Measurements from ENCODE around the gene CNR2.
"Not testable (repeated sequence)": the region's sequence is repeated elsewhere in the genome, so short reads cannot be mapped to it uniquely, and the experiment has no call there.

CNR2 gene

DNA sequence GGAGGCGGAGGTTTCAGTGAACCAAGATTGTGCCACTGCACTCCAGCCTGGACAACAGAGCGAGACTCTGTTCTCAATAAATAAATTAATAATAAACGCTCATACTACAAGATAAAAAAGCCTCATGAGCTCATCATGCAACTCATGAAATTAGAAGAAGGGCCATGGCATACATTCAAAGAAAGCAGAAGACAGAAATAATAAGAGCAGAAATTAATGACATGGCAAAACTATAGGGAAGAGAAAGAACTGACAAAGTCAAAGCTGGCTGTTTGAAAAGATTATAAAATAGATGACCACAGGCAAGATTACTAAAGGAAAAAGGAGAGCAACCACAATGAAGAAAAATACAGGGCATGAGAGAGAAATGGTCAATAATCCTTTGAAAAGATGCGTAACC lies 30.4 kb downstream of the CNR2 start:
- DNase-seq: no peak

DNA sequence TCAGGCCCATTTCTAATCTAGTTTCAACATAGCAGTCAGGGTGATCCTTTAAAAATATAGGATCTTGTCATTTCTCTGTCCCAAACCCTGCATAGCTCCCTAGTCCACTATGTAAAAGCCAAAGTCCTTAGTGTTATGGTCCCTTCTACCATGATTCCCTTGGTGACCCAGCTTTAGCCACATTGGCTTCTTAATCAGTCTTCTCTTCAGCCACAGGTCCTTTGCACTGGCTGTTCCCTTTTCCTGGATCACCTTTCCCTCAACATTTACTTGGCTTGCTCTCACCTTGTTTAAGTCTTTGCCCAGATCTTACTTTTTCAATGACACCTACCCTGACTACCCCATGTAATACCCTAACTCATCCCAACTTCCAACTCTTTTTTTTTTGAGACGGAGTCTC lies 33.4 kb downstream of the CNR2 start:
- no peak for DNase-seq

DNA sequence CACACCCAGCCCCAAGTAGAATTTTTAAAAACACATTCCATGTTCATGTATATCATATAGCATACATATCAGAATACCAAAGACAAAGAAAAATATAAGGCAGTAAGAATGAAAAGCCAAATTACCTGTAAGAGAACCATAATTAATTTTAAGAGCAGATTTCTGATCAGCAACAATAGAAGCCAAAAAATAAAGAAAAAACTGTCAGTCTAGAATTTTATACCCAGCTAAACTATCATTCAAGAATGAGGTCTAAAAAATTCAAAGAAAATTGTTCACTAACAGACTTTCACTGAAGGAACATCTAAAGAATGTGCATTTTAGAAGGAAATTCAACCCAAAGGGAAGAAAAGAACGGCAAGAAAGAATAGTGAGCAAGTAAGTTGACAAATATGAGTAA lies 34.5 kb downstream of the CNR2 start:
- DNase-seq: no peak

DNA sequence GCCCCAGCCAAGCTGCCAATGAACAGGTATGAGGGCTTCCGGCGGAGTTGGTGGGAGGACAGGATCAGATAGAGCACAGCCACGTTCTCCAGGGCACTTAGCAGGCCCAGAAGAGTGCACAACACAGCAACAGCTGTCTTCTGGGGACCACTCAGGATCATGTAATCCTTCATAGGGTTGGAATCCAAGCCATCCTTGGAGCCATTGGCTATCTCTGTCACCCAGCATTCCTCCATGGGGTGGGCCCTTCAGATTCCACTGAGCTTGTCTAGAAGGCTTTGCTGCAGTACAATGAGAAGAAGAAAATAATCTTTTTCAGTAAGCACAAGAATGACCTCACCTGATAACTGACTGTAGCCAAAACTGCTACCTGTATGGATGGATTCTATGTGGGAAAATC lies 37.8 kb downstream of the CNR2 start:
- DNase-seq: no peak

DNA sequence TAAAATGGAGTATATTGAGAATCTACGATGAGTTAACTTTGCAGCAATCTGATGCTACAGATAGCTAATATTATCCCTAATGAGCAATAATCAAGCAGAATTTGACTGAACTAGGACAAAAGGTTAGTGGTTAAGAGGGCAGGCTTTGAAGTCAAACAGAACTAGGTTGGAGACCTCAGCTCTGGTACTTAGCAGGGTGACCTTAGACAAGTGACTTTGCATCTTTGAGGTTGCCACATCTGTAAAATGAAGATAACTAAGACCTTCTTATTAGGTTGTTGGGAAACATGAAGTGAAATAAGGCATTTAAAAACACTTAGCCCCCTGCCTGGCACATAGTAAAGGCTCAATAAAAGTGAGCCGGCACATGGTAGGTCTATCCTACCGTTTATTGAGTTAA lies 40.7 kb downstream of the CNR2 start:
- DNase-seq: no peak

DNA sequence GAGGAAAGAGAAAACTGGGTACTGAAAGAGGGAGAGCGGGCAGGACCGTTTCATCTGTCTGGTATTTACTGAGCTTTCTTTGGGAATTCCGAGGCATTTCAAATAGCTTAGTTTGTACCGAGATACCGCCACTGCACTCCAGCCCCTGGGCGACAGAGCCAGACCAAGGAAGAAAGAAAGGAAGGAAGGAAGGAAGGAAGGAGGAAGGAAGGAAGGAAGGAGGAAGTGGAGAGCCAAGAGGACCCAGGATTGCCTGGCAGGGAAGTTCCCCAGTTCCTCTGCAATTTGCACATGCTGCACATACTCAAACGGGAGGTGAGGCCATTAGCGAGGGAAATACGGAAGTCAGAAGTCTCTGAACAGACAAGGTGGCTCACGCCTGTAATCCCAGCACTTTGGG lies 44.1 kb downstream of the CNR2 start:
- no peak for DNase-seq

DNA sequence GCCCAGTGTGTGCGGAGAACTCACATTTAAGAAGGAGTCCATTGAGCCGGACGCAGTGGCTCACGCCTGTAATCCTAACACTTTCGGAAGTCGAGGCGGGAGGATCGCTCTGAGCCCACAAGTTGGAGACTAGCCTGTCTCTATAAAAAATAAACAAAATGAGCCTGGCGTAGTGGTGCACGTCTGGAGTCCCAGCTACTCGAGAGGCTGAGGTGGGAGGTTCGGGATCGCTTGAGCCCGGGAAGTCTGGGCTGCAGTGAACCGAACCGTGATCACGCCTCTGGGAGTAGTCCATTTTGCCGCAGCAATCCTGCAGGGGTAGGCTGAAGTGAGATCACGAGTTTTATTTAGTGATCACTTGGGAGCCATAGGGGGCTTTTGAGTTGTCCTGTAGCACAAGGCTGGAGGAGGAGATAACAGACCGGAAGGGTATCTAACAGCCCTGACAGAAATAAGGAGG lies 44.6 kb downstream of the CNR2 start:
- no peak for DNase-seq

DNA sequence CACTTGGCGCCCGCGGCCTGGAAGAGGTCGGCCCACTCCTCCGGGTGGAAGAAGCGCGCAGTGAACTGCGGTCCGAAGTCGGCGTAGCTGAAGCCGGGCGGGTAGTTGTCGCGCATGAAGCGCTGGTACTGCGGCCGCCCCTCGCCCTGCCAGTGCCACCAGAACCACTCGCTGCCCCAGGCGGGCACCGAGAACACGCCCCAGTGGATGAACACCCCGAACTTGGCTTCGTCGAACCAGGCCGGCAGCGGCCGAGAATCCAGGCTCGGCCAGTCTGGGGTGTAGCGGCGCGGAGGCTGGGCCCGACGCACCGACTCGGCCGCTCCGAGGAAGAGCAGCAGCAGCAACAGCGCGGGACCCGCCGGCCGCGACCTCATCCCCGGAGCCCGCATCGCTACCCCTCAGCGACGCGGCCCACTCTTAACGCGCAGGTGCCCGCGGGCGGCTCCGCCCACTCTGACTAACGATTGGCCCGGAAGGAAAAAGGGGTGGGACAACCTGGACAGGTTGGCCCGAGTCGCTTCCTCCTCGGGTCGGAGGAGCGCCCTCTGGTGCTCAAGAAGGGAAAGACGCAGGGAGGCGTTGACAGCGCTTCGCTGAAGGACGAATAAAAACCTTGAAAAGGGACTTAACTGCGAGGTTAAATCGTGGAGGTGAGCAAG lies 45.1 kb downstream of the CNR2 start, which contains the start of gene FUCA1:
Gene FUCA1 (minus strand): TSS at position 396 of the 662 bp plus-strand sequence. CDS start 4 bp downstream, at position 392.
- peak; percentile 95 for DNase-seq

DNA sequence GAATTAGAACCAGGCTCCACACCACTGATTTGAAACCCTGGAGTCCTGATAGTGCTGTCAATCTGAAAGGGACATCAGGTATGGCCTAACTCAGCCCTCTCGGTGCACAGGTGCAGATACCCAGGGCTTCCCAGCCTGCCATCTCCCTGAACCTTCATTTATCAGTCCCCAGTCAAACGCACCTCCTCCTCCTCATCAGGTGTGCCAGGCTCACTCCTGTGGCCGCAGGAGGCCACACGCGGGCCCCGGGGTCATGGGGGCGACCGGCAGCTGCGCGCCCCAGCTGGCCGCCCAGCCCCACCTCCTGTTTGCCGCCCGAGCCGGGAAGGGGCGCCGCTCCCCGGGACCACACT lies 45.6 kb downstream of the CNR2 start:
- DNase-seq: no peak

DNA sequence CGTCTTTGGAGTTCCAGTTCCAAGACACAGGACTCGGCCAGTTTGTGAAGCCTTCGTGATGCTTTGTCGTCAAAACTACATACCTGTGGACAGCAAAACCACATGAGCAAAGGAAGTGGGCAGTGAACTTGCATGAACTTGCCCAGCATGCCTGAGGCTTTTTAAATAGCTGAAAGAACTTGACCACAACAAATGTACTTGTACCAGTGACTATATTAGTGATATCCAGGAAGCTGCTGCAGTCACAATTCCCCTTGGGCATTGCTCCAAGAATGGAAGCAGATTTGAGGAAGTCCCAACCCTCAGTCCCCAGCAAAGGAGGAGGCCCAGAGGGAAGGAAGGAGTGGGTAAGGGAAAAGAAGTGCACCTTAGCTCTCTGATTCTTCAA lies 47.6 kb downstream of the CNR2 start:
- DNase-seq: no peak

DNA sequence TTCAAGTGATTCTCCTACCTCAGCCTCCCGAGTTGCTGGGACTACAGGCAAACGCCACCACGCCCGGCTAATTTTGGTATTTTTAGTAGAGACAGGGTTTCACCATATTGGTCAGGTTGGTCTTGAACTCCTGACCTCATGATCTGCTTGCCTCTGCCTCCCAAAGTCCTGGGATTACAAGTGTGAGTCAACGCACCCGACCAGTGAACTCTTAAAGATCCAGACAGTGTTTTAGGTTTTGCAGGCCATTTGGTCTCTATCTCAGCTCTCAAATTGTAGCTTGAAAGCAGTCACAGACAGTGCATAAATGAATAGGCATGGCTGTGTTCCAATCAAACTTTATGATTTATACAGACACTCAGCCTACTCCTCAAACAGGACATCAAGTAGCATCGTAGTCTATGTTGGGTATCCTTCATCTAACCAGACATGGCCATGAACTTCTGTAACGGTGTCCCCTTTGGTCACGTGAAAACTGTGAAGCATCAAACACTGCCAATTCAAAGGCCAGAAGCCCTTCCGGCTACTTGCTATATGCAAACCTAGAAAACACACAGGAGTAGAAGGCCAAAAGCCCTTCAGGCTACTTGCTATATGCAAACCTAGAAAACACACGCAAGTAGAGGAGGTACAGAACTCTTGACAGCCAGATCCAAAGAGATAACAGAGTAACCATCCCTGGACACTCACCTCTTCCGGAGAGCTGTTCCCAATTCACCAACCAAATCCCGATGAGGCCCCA lies 48.2 kb downstream of the CNR2 start:
- DNase-seq: no peak

DNA sequence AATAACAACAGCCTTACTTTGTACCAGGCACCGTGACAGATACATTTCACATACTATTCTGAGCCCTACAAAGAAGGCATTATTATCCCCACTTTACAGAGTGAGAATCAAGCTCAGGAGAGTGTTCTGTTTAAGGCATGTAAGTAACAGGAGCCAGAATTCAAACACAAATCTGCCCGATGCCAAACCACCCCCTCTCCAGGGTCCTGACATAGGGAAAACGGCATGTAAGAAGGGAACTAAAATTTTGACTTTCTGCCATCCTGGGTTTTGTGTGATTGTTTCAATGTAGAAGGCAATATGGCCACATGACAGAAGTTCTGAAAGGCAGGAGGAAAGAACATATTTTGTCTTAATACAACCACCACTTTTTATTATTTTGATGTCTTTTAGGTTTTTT lies 50.5 kb downstream of the CNR2 start:
- DNase-seq: no peak

DNA sequence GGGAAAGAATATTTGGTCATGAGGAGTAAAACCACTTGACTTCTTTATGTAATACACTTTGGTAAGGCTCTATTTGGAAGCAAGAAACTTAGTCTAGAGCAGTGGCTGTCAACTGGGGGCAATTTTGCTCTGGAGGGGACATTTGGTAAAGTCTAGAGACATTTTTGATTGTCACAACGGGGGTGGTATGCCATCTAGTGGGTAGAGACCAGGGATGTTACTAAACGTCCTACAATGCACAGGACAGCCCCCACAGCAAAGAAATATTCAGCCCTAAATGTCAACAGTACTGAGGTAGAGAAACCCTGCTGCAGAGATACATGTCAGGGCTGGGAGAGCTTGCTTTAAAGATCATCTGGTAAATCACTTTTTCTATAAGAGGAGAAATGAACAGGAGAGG lies 58.6 kb downstream of the CNR2 start:
- no peak for DNase-seq

DNA sequence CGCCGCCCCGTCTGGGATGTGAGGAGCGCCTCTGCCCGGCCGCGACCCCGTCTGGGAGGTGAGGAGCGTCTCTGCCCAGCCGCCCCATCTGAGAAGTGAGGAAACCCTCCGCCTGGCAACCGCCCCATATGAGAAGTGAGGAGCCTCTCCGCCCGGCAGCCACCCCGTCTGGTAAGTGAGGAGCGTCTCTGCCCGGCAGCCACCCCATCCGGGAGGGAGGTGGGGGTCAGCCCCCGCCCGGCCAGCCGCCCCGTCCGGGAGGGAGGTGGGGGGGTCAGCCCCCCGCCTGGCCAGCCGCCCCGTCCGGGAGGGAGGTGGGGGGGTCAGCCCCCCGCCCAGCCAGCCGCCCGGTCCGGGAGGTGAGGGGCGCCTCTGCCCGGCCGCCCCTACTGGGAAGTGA lies 60.0 kb downstream of the CNR2 start:
- DNase-seq: not testable (repeated sequence)

DNA sequence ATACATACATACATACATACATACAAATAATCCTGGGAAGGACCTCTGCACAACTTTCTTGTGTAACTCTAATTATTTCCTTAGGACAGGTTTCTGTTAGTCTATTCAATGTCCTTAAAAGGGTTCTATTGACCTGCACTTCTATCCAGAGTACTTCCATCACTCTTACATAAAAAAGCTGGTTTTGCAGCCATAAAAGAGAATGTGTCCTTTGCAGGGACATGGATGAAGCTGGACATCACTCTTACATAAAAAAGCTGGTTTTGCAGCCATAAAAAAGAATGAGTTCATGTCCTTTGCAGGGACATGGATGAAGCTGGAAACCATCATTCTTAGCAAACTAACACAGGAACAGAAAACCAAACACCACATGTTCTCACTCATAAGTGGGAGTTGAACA lies 61.8 kb downstream of the CNR2 start:
- DNase-seq: not testable (repeated sequence)

DNA sequence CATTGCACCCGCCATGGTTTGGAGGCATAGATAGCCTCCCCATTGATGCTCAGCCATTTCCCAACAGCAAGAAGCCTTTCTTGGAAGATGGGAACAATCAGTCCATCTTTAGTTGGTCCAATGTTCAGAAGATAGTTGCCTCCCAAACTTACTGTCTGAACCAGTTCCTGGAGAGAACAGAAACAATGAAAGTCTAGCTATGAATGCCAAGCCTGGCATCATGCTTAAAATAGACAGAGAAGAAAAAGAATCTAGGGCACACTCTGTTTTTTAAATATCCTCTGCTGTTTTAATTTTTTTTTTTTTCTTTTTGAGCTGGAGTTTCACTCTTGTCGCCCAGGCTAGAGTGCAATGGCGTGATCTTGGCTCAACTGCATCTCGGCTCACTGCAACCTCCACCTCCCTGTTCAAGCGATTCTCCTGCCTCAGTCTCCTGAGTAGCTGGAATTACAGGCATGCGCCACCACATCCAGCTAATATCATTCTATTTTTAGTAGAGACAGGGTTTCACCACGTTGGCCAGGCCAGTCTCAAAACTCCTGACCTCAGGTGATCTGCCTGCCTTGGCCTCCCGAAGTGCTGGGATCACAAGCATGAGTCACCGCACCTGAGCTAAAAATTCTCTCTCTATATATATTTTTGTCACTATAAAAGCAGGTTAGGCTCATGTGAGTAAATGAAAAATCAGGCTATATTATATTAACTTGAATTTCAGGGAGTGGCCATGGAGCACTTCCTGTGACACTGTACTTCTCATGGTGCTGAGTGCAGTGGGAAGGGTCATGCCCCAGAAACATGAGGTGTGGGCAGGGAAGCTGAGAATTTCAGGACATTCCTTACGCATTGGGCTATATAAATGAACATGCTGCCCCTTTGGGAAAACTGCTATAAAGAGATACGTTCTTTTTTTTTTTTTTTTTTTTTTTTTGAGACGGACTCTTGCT lies 64.2 kb downstream of the CNR2 start:
- no peak for DNase-seq

DNA sequence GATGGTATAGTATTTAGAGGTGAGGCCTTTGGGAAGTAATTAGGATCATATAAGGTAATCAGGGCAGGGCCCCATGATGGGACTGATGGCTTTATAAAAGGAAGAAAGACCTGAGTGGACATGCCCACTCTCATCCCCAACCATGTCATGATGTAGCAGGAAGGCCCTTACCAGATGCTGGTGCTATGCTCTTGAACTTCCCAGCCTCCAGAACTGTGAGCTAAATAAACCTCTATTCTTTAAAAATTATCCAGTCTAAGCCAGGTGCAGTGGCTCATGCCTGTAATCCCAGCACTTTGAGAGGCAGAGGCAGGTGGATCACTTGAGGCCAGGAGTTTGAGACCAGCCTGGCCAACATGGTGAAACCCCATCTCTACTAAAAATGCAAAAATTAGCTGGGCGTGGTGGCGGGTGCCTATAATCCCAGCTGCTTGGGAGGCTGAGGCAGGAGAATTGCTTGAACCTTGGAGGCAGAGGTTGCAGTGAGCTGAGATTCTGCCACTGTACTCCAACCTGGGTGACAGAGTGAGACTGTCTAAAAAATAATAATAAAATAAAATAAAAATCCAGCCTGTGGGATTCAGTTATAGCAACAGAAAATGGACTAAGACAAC lies 65.6 kb downstream of the CNR2 start:
- DNase-seq: not testable (repeated sequence)

DNA sequence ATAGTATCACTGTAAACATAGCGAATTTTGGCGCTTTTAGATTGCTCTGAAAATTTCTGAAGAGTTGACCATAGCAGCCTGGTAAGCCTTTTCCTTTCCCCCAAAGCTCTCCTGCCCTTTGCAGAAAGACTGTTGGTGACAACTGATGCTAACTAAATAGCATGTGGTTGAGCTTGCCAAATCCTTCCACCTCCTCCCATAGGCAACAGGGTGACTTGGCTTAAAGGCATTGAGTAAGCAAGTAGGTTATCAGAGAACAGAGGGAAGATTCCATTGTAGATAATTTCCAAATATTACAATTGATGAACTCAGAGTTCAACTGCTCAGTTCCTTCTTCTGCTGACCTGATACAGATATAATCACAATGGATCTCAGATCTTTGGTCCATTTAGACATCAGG lies 68.0 kb downstream of the CNR2 start:
- DNase-seq: no peak

DNA sequence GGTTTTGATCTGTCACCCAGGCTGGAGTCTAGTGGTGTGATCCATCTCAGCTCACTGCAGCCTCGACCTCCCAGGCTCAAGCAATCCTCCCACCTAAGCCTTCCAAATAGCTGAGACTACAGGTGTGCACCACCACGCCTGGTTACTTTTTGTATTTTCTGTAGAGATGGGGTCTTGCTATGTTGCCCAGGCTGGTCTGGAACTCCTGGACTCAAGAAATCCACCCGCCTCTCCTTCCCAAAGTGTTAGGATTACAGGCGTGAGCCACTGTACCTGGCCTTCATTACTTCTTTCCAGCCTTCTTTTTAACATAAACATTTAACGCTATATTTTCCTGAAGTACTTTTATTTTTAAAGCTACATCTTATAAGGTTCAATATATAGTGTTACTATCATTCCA lies 69.5 kb downstream of the CNR2 start:
- no peak for DNase-seq

DNA sequence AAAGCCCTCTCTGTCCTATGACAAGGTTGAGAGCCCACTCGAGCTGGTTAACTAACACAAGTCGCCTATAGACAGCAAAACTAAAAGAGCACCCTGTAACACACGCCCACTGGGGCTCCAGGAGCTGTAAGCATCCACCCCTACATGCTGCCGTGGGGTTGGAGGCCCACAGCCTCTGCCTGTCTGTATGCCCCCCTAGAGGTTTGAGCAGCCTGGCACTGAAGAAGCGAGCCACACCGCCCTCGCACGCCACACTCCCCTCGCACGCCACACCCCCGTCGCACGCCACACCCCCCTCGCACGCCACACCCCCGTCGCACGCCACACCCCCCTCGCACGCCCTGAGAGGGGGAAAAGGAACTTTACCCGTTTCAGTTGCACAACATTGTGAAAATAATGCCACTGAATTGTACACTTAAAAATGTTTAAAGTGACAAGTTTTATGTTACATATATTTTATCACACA lies 74.7 kb downstream of the CNR2 start:
- DNase-seq: peak; percentile 79

DNA sequence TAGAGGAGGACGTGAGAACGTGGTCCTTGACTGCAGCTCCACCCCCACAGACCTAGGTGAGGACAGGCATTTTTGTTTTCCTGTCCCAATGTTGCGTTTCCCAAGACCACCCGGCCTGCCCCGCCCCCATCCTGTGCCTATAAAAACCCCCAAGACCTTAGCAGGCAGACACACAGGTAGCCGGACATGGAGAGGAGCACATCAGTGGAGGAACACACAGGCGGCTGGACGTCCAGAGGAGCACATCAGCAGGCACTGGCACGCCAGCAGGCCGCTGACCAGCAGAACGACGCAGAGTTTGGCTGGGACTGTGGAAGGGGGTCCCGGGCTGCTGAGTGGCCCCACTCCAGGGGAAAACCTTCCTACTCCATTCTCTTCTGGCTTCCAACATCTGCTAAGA lies 75.3 kb downstream of the CNR2 start:
- DNase-seq: no peak

DNA sequence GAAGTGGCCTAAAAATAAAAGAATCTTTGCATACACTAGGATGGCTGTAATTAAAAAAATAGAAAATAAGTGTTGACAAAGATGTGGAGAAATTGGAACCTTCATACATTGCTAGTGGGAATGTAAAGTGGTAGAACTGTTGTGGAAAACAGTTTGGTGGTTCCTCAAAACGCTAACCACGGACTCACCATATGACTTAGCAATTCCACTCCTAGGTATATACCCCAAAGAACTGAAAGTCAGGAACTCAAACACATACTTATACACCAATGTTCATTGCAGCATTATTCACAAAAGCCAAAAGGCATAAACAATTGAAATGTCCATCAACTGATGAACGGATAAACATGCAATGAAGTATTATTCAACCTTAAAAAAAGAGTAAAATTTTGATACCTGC lies 77.1 kb downstream of the CNR2 start:
- no peak for DNase-seq

DNA sequence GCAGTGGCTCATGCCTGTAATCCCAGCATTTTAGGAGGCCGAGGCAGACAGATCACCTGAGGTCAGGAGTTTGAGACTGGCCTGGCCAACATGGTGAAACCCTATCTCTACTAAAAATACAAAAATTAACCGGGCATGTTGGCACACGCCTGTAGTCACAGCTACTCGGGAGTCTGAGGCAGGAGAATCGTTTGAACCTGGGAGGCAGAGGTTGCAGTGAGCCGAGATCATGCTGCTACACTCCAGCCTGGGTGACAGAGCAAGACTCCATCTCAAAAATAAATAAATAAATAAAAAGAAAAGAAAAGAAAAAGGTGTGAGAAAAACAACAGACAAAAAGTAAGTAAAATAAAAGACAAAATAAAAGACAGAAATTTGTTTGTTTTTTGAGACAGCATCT lies 79.0 kb downstream of the CNR2 start:
- DNase-seq: not testable (repeated sequence)
